Stimulated activated CD8-positive, alpha-beta memory T cell treated with anti-CD3 and anti-CD28 coated beads, Interleukin-2, amount 100 ng/mL, for 1 hour (primary cell): ENCODE measurements around the gene PPM1M.
"Not testable (repeated sequence)": the region's sequence is repeated elsewhere in the genome, so short reads cannot be mapped to it uniquely, and the experiment has no call there.

Experiments
- DNase-seq, 2 donors: peaks; one replicate each; pipeline ENCODE4 v3.0.0-alpha.2; 2020; ENCODE audit warnings: low read depth in 2 of 2

PPM1M gene

GRCh38 chr3:52246728-52247408 lies 1.3 kb downstream of the PPM1M start:
- DNase-seq = no peak

DNA sequence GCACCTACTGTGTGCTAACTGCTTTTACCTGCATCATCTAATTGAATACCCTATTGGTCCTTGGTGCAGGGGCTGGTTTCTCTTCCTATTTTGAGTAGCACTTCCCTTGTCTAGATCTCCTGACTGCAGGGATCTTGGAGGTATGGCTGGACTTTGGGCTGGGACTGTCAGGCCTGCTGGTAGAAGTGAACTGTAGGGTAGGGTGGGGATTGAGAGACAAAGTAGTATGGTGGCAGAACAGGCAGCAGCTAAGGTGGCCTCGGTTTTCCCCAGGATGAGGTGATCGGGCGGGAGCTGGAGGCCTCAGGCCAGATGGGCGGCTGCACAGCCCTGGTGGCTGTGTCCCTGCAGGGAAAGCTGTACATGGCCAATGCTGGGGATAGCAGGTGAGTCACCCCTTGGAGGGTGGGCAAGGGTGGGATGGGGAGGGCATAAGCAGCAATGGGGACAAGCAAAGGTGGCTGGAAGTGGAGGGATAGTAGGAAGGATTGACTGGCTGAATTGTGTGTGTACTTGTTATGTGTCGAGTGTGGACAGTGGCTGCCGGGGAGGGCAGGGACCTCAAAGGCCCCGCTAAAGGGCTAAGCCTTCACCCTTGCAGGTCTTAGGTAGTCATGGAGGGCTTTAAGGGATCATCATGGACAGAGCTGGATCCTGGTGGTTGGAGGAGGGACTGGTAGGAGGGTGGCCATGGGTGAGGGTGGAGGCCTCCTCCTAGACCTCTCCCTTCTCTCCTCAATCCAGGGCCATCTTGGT lies 2.0 kb downstream of the PPM1M start:
- DNase-seq = no peak

- DNase-seq = no peak
These were observed 2.6 kb downstream of the PPM1M start for GRCh38 chr3:52248165-52248541.

GRCh38 chr3:52248816-52249547 lies 3.4 kb downstream of the PPM1M start:
- no peak for DNase-seq

- DNase-seq = no peak
These were observed 4.1 kb downstream of the PPM1M start for GRCh38 chr3:52249683-52250082.

DNA sequence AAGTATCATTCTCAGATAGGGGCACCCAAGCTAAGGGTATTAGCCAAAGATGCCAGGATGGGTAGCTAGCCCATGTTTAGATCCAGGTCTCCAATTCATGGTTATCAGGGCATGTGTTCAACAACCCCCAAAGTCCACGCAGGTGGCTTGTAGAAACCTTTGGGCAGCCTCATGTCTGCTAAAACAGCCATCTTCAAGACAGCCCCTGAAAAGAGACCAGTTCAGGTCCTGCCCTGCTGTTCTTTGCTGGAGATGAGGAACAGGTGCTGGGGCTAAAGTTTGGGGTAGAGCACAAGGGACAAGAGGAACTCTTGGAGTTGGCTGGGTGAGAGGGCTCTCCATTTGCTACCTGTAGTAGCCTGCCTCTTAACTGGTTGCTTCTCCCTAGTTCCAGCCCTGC lies 4.6 kb downstream of the PPM1M start:
- no peak for DNase-seq

GRCh38 chr3:52253314-52254304 lies 8.1 kb downstream of the PPM1M start:
- DNase-seq = peak; percentile 62 to 65

GRCh38 chr3:52254608-52255007 lies 9.0 kb downstream of the PPM1M start:
- no peak for DNase-seq

DNA sequence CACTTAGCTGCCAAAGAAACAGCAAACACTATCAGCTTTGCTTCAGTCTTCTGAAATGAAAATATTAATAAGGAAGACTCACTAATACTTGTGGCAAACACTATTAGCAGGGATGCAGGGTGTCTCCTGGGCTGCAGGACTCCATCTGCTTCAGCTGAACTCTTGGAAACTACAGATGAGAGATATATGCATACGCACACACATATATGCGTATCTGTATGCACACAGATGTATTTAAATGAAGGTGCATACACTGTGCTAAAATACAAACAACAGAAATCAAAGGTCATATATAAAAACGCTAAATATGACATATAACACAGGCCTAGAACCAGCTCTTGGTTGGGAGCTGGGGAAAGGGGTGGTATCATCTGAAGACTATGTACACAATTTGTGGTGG lies 10.6 kb downstream of the PPM1M start:
- no peak for DNase-seq

DNA sequence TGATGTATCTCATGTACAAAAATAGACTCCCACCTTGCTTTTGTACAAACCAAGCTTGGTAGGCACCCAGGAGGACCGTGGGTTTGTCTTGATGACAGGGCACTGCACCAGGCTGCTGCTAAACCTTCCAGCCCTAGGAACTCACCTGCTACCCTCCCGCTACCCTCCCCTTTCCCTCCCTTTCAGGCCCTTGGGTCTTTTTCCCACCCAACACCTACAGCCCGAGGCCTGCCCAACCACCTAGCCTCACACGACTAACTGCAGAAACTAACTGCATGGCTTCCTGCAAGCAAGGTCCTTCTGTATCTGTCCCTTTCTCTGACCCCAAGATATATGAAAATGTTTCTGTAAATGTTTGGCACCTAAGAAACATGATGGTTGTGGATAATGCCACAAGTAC lies 11.1 kb downstream of the PPM1M start:
- DNase-seq = no peak

- DNase-seq = no peak
These were observed 12.4 kb downstream of the PPM1M start for GRCh38 chr3:52257911-52258310.

DNA sequence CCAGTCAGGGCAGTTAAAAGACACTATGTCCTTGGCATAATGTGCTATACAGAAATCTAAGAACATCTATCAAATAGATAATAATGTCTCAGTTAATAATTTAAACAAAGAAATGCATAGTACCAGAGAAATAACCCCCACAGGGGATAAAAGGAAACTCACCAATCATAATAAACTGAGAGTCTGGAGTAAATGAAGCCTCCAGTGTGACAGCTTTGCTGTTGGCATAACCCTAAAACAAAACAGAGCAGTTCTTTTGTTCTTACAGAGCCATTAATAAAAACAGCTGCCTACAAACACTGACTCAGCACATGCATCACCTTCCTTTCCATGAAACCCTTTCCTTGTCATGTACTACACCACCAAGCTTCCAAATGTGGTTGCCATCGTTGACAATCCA lies 13.5 kb downstream of the PPM1M start:
- DNase-seq = no peak

GRCh38 chr3:52259448-52259847 lies 13.9 kb downstream of the PPM1M start:
- no peak for DNase-seq

DNA sequence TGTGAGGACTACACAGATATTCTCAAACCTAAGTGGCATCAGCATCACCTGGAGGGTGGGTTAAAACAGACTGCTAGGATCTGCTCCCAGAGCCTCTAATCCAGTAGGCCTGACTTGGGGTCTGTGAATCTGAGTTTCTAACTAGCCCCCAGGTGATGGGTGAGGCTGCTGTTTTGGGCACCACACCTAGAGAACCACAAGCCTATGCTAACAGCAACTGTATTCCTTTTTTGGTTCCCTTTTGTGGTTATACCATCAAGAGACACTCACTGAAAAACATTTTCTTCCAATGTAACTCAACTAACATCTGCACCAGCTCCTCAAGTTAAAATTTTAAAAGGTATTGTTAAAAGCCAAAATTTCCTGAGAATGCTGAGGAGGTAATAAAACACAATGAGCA lies 16.9 kb downstream of the PPM1M start:
- DNase-seq = no peak

GRCh38 chr3:52265387-52265786 lies 19.8 kb downstream of the PPM1M start:
- DNase-seq = no peak

DNA sequence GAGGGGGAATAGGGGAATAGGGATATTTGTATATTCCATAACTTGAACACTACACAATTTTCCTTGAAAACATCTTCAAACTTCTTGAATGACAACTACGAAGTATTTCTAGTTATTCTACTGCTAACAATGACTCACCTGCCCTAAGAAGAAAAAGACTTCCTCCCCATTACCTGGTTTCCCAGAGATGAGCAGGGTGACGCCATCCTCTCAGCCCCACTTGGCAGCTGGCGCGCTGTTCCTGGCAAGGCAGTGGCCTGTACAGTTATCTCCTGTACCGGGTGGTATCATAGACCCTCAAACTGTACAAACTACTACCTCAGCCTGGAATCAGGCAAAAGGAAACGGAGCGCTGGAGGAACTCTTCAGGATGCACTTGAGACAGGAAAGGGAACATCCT lies 22.5 kb downstream of the PPM1M start:
- DNase-seq = no peak

- DNase-seq = no peak
These were observed 24.2 kb downstream of the PPM1M start for GRCh38 chr3:52269776-52270175.

GRCh38 chr3:52270252-52270754 lies 24.7 kb downstream of the PPM1M start:
- no peak for DNase-seq

- DNase-seq = not testable (repeated sequence)
These were observed 26.6 kb downstream of the PPM1M start for GRCh38 chr3:52272172-52272571.

DNA sequence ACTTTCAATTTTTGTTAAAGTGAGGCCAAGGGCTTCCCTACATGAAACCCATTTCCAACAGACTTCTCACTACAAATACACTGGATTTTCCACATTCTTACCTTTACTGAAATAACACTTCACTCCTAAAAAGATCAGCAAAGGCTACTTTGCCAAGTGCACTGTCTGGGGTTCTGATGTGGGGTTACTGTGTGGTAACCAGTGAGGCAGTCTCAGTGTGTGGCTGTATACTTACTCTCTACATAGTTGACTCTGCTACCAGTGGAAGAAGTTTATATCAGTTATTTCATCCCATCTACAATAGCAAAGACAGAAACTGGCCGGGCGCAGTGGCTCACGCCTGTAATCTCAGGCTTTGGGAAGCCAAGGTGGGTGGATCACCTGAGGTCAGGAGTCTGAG lies 27.3 kb downstream of the PPM1M start:
- no peak for DNase-seq

DNA sequence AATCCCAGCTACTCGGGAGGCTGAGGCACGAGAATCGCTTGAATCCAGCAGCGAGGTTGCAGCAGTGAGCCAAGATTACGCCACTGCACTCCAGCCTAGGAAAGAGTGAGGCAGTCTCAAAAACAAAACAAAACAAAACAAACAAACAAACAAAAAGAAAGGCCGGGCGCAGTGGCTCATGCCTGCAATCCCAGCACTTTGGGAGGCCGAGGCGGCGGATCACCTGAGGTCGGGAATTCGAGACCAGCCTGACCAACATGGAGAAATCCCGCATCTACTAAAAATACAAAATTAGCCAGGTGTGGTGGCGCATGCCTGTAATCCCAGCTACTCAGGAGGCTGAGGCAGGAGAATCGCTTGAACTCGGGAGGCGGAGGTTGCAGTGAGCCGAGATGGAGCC lies 29.2 kb downstream of the PPM1M start:
- DNase-seq = not testable (repeated sequence)
